ENCODE data around the gene AFMID.

GRCh38 chr17:78196716-78197115 is 9.6 kb downstream of the AFMID start:
- TF ChIP-seq EZH2 (IDR thresholded peaks at IDR 0.05; ENCODE audit: borderline replicate concordance, insufficient read depth, low read depth, low read length, poor library complexity, severe bottlenecking) (no peak), CTCF (IDR thresholded peaks at IDR 0.05) (no peak)
